Kidney epithelial cell (primary cell): Measurements from ENCODE around the gene CD52. TPM values are rescaled to one million over a fixed set of nuclear protein-coding genes. Genes with fewer than 3 reads are reported as not detected.

Experiments
- DNase-seq: peaks from one replicate; pipeline ENCODE4 v3.0.0-alpha.2; 2010; ENCODE audit warnings: low read depth
- H3K27me3 ChIP-seq: 2 replicates; pipeline ENCODE4 v1.6.0; 2011; ENCODE audit warnings: low read length; ENCODE audit not compliant: control insufficient read depth, insufficient read depth
- H3K36me3 ChIP-seq: 2 replicates; pipeline ENCODE4 v1.5.1; 2011; ENCODE audit warnings: low read length; ENCODE audit not compliant: control insufficient read depth, insufficient read depth
- H3K4me3 ChIP-seq: 2 replicates; pipeline ENCODE4 v1.5.1; 2011; ENCODE audit warnings: low read depth, mild to moderate bottlenecking, control low read depth, low read length
- total RNA-seq: library from RNA; depleted of rRNA; stranded (reverse); fragments of >200 nt; gene quantifications from 2 replicates; pipeline ENCODE4 v1.2.3, GENCODE V29; 2015
- TF ChIP-seq, protein P1 (sequence below): IDR thresholded peaks from 2 replicates; pipeline ENCODE4 v1.5.1; 2011; ENCODE audit warnings: mild to moderate bottlenecking, moderate library complexity, low read length, control low read depth, inconsistent platforms; ENCODE audit not compliant: insufficient read depth, poor library complexity, severe bottlenecking

Gene CD52
- total RNA-seq, 1 donor from 2014 or later = not detected

DNA sequence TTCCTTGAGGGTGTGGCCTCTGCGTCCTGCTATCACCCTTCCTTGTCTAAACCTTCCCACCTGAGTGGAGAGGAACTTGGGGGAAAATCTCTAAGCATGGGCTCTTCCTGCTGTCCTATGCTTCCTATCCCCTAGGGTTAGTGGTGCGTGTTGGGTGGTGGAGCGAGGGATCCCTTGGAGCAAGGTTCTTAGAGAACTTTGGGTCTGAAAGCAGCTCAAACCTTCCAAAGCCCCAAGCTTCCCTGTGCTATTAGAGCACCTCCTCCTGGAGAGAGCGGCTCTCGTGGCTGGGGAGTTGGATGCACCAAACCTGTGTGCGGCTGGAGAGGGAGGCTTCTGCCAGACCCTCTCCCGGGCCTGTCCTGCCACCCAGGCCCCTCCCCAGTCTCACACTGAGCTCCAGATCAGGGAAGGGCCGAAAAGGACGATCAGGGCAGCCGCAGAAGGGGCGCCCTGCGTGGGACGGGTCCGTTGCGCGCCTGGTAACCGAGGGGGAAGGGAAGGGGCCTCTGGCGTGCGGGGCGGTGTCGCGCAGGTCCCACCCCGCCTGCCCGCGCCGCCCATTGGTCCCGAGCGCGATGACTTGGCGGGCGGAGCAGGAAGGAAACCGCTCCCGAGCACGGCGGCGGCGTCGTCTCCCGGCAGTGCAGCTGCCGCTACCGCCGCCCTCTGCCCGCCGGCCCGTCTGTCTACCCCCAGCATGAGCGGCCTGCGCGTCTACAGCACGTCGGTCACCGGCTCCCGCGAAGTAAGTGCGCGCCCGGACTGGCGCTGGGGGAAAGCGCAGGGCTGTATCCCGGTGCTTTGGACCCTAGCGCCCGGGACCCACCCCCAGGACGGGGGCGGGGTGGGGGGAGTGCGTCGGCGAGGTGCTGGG, 38.1 kb upstream of the CD52 start, which contains the start of gene SH3BGRL3:
Gene SH3BGRL3, plus strand, starts transcription at position 631 of the 877 bp plus-strand sequence. Its CDS starts 70 bp downstream, at position 701.
- TF ChIP-seq, protein P1, sequence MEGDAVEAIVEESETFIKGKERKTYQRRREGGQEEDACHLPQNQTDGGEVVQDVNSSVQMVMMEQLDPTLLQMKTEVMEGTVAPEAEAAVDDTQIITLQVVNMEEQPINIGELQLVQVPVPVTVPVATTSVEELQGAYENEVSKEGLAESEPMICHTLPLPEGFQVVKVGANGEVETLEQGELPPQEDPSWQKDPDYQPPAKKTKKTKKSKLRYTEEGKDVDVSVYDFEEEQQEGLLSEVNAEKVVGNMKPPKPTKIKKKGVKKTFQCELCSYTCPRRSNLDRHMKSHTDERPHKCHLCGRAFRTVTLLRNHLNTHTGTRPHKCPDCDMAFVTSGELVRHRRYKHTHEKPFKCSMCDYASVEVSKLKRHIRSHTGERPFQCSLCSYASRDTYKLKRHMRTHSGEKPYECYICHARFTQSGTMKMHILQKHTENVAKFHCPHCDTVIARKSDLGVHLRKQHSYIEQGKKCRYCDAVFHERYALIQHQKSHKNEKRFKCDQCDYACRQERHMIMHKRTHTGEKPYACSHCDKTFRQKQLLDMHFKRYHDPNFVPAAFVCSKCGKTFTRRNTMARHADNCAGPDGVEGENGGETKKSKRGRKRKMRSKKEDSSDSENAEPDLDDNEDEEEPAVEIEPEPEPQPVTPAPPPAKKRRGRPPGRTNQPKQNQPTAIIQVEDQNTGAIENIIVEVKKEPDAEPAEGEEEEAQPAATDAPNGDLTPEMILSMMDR = peak; percentile 67
- H3K36me3 ChIP-seq = no peaks in the 10 kb centered on the region
- H3K27me3 ChIP-seq = no peaks in the 10 kb centered on the region
- peak within 1 kb of the TSS; percentile 77 for H3K4me3 ChIP-seq
- no peak for DNase-seq

DNA sequence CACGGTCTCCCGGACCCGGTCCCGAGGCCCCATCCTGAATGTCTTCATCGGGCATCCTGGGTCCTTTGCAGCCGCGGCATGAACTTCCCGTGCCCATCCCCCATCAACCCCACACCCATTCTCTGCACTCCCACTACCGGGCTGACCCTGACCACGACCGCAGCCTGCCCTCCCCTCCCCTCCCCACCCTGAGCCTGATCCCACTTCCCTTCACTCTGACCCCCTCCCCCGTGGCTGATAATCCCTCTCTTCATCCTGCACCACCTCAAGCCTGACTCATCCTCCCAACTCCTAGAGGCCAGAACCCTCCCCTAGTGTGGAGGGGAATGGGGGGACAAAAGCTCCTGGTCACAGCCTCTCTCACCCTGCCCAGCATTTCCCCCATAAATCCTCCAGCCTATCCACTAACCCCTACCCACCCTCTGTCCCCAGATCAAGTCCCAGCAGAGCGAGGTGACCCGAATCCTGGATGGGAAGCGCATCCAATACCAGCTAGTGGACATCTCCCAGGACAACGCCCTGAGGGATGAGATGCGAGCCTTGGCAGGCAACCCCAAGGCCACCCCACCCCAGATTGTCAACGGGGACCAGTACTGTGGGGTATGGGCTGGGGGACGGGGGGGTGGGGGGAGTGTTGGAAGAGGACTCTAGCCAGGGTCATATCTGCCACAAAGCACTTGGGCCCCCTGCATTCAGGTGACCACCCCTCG, 37.3 kb upstream of the CD52 start:
- no peaks in the 10 kb centered on the region for H3K27me3 ChIP-seq
- TF ChIP-seq, protein P1 = no peak
- H3K4me3 ChIP-seq = peak overlapping the region; percentile 77
- no peak for DNase-seq
- H3K36me3 ChIP-seq = no peaks in the 10 kb centered on the region

DNA sequence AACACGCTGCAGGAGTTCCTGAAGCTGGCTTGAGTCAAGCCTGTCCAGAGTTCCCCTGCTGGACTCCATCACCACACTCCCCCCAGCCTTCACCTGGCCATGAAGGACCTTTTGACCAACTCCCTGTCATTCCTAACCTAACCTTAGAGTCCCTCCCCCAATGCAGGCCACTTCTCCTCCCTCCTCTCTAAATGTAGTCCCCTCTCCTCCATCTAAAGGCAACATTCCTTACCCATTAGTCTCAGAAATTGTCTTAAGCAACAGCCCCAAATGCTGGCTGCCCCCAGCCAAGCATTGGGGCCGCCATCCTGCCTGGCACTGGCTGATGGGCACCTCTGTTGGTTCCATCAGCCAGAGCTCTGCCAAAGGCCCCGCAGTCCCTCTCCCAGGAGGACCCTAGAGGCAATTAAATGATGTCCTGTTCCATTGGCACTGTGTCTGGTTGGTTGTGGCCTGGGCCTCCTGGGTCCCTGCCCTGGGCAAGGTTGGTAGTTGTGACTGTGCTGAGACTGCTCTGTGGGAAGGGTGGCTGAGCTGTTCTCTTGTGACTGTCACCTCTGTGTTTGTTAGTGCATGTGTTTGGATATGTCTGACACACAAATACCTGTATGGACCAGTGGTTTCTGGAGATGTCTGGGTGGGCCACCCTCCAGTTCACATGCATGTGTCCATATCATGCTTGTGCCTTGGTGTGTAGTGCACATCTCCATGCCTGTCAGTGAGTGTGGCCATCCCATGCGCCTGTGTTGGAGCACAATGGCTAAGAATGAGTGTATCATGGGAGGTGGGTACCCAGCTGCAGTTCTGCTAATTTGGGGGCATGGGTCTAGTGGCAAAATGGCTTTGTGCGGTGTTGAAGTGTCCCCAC, 36.4 kb upstream of the CD52 start:
- DNase-seq = no peak
- Histone ChIP-seq H3K4me3 (peak overlapping the region; percentile 77), H3K27me3 (no peaks in the 10 kb centered on the region), H3K36me3 (no peaks in the 10 kb centered on the region)
- TF ChIP-seq, protein P1 = no peak

DNA sequence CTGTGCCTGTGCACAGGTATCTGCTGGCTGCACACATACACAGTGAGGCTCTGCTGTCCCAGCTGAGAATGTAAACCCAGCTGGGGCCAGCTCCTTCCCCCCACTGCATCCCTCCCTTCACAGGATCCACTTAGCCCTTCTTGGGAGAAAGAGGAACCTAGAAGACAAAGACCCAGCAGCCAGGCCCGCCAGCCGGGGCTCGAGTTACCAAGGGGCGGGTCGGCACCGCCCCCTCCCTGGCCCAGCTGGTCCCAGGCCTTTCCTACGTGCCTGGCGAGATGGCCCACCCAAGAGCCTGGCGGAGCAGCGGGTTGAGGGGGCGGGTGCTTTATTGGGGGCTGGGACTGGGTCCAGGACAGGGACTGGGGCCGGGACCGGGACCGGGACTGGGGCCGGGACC, 35.8 kb upstream of the CD52 start:
- no peak for DNase-seq
- no peaks in the 10 kb centered on the region for H3K36me3 ChIP-seq
- TF ChIP-seq, protein P1 = no peak
- H3K27me3 ChIP-seq = no peaks in the 10 kb centered on the region
- H3K4me3 ChIP-seq = no peak overlapping the region

DNA sequence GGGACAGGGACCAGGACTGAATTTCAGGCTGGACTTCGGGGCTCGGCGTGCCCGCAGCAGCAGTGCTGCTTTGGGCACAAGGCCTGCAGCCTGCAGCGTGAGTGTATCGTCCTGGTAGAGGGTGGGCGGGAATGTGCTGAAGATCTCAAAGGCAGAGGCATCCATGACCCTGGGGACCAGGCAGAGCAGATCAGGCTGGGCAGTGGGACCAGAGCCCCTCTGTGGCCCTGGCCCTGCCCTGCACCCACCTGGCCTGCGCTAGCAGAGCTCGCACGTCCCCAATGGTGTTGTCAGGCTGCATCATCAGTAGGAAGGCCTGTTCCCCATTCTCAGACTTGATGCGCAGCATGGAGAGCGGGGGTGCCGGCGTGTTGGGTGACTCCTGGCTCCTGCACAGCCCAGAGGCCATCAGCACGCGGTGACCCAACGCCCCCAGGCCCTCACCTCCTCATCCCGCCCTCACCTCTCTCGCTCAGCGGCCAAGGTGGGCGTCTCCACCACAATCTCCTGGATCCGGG, 35.3 kb upstream of the CD52 start:
- Histone ChIP-seq H3K4me3 (no peak overlapping the region), H3K27me3 (no peaks in the 10 kb centered on the region), H3K36me3 (no peaks in the 10 kb centered on the region)
- DNase-seq = no peak
- TF ChIP-seq, protein P1 = no peak
